Stimulated activated CD4-positive, alpha-beta T cell treated with anti-CD3 and anti-CD28 coated beads, Interleukin-1b, Interleukin-23, amount 100 ng/mL, for 24 hours (primary cell): ENCODE measurements around the gene RFX6.
"Not testable (repeated sequence)": the region's sequence is repeated elsewhere in the genome, so short reads cannot be mapped to it uniquely, and the experiment has no call there.

Experiments
- DNase-seq, 4 experiments: peaks; one replicate each; pipeline ENCODE4 v3.0.0-alpha.2; 2020; ENCODE audit warnings: low read depth in 4 of 4, low spot score in 1 of 4

Gene RFX6

GRCh38 chr6:116876635-116877611 is at the start of gene RFX6:
Gene RFX6 (plus strand): TSS chr6:116877242. CDS start chr6:116877276, 34 bp downstream.
- DNase-seq, result no peak

GRCh38 chr6:116827561-116828240 is 49.3 kb upstream of the RFX6 start:
- no peak for DNase-seq

GRCh38 chr6:116828983-116829382 is 48.1 kb upstream of the RFX6 start, which contains the start of gene GPRC6A:
Gene GPRC6A (minus strand): TSS chr6:116829083. CDS start chr6:116829013, 70 bp downstream.
- DNase-seq, result no peak

- DNase-seq, result not testable (repeated sequence)
Measured at GRCh38 chr6:116834526-116834925, 42.5 kb upstream of the RFX6 start.

- no peak for DNase-seq
Measured at GRCh38 chr6:116836606-116837342, 40.3 kb upstream of the RFX6 start.

- DNase-seq, result no peak
Measured at GRCh38 chr6:116840091-116840490, 37.0 kb upstream of the RFX6 start.

- no peak for DNase-seq
Measured at GRCh38 chr6:116842459-116842858, 34.6 kb upstream of the RFX6 start.

- no peak for DNase-seq
Measured at GRCh38 chr6:116847227-116847626, 29.8 kb upstream of the RFX6 start.

GRCh38 chr6:116858060-116858459 is 19.0 kb upstream of the RFX6 start:
- no peak for DNase-seq

- no peak for DNase-seq
Measured at GRCh38 chr6:116859264-116859663, 17.8 kb upstream of the RFX6 start.

GRCh38 chr6:116866281-116866871 is 10.7 kb upstream of the RFX6 start:
- DNase-seq, result no peak

GRCh38 chr6:116872771-116873170 is 4.3 kb upstream of the RFX6 start:
- no peak for DNase-seq

GRCh38 chr6:116876107-116876506 is 935 bp upstream of the RFX6 start:
- DNase-seq, result no peak

- DNase-seq, result no peak
Measured at GRCh38 chr6:116877743-116878142, 701 bp downstream of the RFX6 start.

- DNase-seq, result no peak
Measured at GRCh38 chr6:116881236-116881635, 4.2 kb downstream of the RFX6 start.

- DNase-seq, result no peak
Measured at GRCh38 chr6:116883005-116883404, 6.0 kb downstream of the RFX6 start.

GRCh38 chr6:116884530-116884929 is 7.5 kb downstream of the RFX6 start:
- DNase-seq, result no peak

- DNase-seq, result no peak
Measured at GRCh38 chr6:116887168-116887567, 10.1 kb downstream of the RFX6 start.

- DNase-seq, result no peak
Measured at GRCh38 chr6:116887894-116888293, 10.9 kb downstream of the RFX6 start.

GRCh38 chr6:116888732-116889360 is 11.8 kb downstream of the RFX6 start:
- DNase-seq, result no peak

- DNase-seq, result no peak
Measured at GRCh38 chr6:116894669-116895068, 17.6 kb downstream of the RFX6 start.
